NCI-H510A treated with DMSO at 0.1 percent for 48 hours (cell line): ENCODE measurements around the gene WASF3.
"Not testable (repeated sequence)": the region's sequence is repeated elsewhere in the genome, so short reads cannot be mapped to it uniquely, and the experiment has no call there.

ENCODE experiments used
- DNase-seq: peaks from one replicate; lab custom pipeline; 2025; lab: John Stamatoyannopoulos, UW

WASF3 gene

GRCh38 chr13:26629260-26629825 is 71.9 kb downstream of the WASF3 start:
- no peak for DNase-seq

GRCh38 chr13:26635634-26636033 is 78.2 kb downstream of the WASF3 start:
- not testable (repeated sequence) for DNase-seq

GRCh38 chr13:26636073-26636472 is 78.6 kb downstream of the WASF3 start:
- not testable (repeated sequence) for DNase-seq

DNA sequence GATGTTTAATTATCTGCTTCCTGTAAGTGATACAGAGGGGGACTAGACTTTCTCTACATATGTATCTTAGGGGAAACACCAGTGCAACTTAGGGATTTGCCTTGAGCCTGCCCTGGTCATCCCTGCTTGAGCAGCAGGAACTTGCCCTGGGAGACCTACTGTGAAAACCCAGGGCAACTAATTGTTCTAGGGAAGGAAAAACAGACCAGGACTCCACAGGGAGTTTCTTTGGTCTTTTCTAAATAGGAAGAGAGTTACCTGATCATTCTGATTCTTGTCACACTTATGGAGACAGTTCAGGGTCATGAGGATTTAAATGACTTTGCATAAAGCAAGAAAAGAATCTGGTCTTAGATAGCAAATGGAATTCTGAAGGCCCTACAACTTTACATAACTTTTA is 89.1 kb downstream of the WASF3 start:
- DNase-seq: no peak

DNA sequence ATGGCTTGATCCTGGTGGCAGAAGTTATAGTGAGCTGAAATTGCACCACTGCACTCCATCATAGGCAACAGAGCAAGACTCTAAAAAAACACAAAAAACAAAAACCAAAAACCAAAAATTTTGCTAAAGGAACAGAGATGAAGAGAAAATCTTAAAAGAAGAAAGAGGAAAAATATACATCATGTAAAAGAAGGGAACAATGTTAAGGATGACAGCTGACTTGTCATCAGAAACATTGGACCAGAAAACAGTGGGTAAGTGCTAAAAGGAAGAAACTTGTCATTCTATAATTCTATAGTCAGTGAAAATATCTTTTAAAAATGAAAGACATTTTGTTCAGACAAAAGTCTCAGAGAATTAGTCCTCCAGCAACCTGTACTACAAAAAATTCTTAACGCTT is 93.8 kb downstream of the WASF3 start:
- no peak for DNase-seq

GRCh38 chr13:26653310-26653709 is 95.8 kb downstream of the WASF3 start:
- no peak for DNase-seq

GRCh38 chr13:26653842-26654241 is 96.4 kb downstream of the WASF3 start:
- no peak for DNase-seq

GRCh38 chr13:26656919-26657318 is 99.4 kb downstream of the WASF3 start:
- DNase-seq: peak; percentile 7

DNA sequence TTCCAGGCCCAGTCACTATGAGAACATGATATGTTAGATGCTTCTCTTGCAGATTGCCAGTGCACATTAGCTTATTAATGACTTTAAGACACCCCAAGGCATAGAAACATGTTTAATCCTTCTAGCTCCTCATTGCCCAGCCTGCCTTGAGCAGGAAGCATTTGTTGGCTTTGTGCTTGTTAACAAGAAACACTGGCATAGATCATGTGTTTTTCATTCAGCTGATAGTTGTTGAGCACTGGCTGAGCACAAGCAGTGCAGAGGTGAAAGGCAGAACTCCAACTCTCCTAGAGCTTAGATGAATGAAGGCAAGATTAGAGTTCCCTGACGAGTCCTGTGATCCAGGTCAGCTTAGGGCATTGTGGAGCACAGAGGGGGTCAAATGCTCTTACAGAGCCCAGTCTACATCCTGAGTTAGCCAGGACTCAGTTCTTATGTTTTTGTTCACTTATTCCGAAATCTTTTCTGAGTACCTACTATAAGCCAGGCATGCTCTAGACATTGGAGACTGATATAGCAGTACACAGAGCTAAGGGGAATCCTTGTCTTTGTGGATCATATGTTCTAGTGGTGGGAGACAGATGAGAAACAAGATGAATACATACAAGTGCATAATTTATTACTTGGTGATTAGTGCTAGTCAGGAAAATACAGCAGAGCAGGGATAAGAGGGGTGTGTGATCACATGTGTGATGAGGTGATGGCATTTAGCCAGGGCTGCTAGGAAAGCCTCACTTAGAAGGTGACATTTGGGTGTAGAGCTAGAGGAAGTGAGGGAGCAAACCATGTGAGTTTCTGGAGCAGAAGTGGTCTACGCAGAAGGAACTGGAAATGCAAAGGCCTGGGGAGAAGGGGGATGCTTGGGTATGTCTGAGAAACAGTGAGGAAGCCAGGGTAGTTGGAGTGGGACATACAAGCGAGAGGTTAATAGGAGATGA is 101.2 kb downstream of the WASF3 start:
- DNase-seq: peak; percentile 11

- DNase-seq: no peak
Measured at GRCh38 chr13:26660185-26660584, 102.7 kb downstream of the WASF3 start.

DNA sequence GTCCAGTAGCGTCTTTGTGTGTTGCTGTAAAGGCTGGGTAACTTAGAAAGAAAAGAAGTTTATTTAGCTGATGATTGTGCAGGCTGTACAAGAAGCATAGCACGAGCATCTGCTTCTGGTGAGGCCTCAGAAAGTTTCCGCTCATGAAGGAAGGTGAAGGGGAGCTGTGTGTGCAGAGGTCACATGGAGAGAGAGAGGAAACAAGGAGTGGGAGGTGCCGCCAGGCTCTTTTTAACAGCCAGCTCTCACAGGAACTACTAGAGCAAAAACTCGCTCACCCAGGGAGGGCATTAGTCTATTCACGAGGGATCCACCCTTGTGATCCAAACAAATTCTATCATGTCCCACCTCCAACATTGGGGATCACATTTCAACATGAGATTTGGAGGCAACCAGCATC is 103.3 kb downstream of the WASF3 start:
- DNase-seq: peak; percentile 50

- peak; percentile 75 for DNase-seq
Measured at GRCh38 chr13:26663791-26664190, 106.3 kb downstream of the WASF3 start.

- DNase-seq: no peak
Measured at GRCh38 chr13:26664286-26664685, 106.8 kb downstream of the WASF3 start.

- peak; percentile 3 for DNase-seq
Measured at GRCh38 chr13:26664876-26665275, 107.4 kb downstream of the WASF3 start.

- DNase-seq: no peak
Measured at GRCh38 chr13:26668357-26669146, 111.1 kb downstream of the WASF3 start.

DNA sequence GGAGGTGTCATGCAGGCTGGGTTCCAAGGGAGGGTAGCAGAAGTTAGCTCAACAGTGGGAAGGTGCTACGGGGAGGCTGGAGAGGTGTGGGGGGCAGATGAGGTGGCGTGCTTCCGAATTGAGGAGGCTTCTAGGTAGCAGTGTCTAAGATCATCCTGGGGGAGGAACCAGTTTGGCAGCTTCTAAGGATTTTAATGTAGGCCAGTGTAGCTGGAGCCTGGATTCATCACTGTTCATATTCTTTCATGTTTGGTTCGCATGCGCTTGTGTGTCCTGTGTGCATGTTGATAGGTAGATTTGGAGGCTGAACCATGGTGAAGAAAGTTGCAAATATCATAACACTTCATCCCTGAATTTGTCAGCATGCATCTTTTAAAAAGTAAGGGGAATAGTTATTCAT is 116.4 kb downstream of the WASF3 start:
- DNase-seq: no peak

DNA sequence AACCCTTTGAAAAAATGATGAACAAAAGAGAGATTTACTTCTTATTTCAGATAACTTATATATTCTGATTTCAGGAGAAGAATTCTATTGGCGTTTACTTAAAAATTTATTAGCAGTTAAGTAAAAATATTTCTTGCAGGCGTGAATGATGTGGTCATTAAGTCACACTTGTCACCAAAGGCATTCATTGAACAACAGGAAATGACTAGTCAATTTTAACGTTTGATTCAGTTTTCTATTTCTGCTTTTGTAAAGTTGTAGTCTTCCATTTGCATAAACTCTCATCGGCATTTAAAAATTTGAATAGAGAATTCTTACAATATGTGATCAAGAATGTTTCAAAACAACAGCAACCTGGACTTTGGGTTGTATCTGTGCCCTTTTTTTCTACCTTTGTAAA is 119.7 kb downstream of the WASF3 start:
- DNase-seq: no peak

DNA sequence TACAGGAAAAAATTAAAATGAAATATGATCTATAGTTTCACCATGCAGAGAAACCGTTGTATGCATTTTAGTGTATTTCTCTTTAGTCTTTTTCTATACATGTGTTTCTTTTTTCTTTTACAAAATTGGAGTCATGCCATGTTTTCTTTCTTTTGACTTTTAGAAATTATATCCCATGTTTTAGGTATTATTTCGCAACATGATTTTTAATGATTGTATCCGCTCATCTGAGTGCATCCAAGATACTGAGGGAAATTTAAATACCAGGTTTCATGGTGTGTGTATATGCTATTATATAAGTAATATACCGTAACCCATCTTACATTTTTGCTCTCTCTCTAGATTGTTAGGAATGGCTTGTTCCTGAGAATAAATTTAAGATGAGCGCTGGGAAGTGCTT is 120.8 kb downstream of the WASF3 start:
- DNase-seq: no peak

GRCh38 chr13:26678796-26679195 is 121.3 kb downstream of the WASF3 start:
- no peak for DNase-seq

DNA sequence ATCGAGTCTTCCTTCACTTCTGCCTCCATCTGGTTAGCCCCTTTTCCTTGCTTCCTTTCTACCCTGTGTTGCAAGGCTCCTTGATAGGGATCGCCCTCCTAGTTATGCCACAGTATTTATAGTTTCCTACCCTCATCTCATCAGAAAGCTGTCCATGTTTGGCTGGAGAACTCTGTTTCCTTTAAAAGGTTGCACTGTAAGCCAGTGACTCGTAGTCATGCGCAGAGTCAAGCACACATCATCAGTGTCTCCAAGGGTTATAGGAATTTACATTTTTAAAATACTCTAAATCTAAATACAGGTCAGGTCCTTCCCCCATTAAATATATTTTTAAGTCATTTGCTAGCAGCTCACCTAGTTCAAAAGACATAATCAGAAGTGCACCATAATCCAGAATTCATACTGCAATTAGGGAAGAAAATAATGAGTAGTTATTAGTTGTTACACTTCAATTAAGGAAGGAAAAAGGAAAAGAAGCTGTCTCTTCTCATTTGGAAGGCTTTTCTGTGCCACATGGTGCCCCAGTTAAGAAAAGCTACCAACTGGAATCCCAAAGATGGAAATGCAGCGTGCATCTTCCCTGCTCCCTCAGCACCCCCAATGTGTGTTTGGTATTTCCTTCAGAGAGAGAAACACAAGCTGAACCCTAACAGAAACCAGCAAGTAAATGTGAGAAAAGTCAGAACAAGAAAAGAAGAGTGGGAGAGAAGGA is 122.1 kb downstream of the WASF3 start:
- DNase-seq: no peak

- peak; percentile 45 for DNase-seq
Measured at GRCh38 chr13:26680123-26680450, 122.6 kb downstream of the WASF3 start.

GRCh38 chr13:26680572-26680971 is 123.1 kb downstream of the WASF3 start:
- DNase-seq: no peak
